Suprapubic skin (tissue), 4 donors: ENCODE results near the gene ZNF629.

Experiments
- POLR2A ChIP-seq, 2 donors: fragments of 450-650 bp; IDR thresholded peaks; one replicate each; pipeline ENCODE4 v1.6.1; 2017; ENCODE audit warnings: antibody characterized with exemption in 2 of 2, mild to moderate bottlenecking in 2 of 2, moderate library complexity in 2 of 2
- POLR2AphosphoS5 ChIP-seq, 3 donors: sonication (generic); formaldehyde crosslinking; IDR thresholded peaks; one replicate each; pipeline ENCODE4 v1.6.1; 2017; ENCODE audit warnings: antibody characterized with exemption in 3 of 3
- TF ChIP-seq, protein P1 (sequence below), 2 donors: fragments of 200-600 bp in 1 of 2; fragments of 450-650 bp in 1 of 2; sonication (generic) in 1 of 2; IDR thresholded peaks; one replicate each; pipeline ENCODE4 v1.5.1; 2016 to 2019; ENCODE audit warnings: antibody characterized with exemption in 2 of 2, mild to moderate bottlenecking in 1 of 2, moderate library complexity in 1 of 2

DNA sequence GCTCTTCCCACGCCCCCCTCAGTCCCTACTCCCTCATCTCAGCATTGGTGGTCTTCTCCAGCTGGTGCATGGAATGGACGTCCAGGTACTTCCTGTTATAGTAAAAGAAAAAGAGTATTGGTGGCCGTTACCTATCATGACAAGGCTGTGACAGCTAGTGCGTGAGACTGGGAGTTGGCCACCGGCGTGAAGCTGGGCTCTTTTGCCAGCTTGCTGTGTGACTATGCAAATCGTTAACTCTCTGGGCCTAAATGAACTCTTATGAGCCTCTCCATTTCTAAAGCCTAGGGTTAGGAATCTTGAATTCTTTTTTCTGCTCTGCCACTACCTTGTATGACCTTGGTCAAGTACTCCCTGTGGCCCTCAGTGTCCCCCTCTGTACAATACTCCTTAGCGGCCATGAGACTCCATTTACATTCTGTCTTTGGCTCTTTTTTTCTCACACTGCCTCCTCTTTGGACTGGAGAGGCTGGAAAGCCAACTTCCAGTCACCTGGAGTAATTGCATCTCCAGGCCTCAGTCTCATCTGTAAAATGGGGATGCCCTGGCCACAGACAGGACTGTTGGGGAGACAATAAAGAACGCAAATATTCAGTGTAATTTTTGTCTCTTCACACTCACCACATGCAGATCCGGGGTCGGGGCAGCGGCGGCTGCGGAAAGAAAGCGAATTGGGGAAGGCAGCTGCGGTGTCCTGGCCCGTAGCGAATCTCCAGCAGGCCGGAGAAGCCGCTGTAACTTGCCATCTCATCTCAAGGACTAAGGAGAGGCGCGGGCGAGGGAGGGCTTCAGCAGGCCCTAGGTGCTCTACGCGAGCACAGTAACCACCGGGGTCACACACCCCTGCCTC lies 26.2 kb downstream of the ZNF629 start:
- TF ChIP-seq, protein P1, sequence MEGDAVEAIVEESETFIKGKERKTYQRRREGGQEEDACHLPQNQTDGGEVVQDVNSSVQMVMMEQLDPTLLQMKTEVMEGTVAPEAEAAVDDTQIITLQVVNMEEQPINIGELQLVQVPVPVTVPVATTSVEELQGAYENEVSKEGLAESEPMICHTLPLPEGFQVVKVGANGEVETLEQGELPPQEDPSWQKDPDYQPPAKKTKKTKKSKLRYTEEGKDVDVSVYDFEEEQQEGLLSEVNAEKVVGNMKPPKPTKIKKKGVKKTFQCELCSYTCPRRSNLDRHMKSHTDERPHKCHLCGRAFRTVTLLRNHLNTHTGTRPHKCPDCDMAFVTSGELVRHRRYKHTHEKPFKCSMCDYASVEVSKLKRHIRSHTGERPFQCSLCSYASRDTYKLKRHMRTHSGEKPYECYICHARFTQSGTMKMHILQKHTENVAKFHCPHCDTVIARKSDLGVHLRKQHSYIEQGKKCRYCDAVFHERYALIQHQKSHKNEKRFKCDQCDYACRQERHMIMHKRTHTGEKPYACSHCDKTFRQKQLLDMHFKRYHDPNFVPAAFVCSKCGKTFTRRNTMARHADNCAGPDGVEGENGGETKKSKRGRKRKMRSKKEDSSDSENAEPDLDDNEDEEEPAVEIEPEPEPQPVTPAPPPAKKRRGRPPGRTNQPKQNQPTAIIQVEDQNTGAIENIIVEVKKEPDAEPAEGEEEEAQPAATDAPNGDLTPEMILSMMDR (IDR thresholded peaks at IDR 0.05) = no peak
- TF ChIP-seq POLR2A (IDR thresholded peaks at IDR 0.05) = no peak
- TF ChIP-seq POLR2AphosphoS5 (IDR thresholded peaks at IDR 0.05) = no peak
